HL-60 (cell line): ENCODE results near the gene TENM4.

Source experiments
- GABPA ChIP-seq: IDR thresholded peaks from 2 replicates; pipeline ENCODE4 v1.6.1; 2012; ENCODE audit warnings: low read depth
- POLR2AphosphoS5 ChIP-seq: IDR thresholded peaks from 2 replicates; pipeline ENCODE4 v1.6.1; 2012; ENCODE audit warnings: low read depth
- REST ChIP-seq: IDR thresholded peaks from 2 replicates; pipeline ENCODE4 v1.6.1; 2012; ENCODE audit warnings: low read depth; ENCODE audit not compliant: insufficient replicate concordance
- SPI1 ChIP-seq: IDR thresholded peaks from 2 replicates; pipeline ENCODE4 v1.6.1; 2012; ENCODE audit warnings: low read depth, mild to moderate bottlenecking, borderline replicate concordance
- TF ChIP-seq, protein P1 (sequence below): IDR thresholded peaks from one replicate; pipeline ENCODE4 v1.5.1; 2011; ENCODE audit warnings: low read length, control low read depth, inconsistent platforms; ENCODE audit not compliant: insufficient read depth

DNA sequence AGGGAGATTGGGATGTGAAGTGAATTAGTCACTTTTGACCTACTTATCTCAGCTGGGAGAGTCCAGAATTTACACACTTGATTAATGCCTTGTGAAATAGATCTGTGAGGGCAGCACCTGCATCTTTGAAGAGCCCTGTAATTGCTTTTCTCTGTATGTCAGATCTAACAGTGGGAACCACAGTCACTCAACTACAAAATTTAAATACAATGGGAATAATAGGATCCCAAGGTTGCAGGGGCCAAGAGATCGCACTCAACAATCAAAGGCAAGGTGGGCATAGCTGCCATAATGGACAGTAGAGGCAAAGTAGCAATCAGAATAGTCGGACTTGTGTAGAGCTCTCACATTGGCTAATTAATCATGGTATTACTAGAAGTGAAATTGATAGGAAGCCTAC lies 820.7 kb downstream of the TENM4 start:
- TF ChIP-seq GABPA (no peak), REST (no peak), POLR2AphosphoS5 (no peak), SPI1 (no peak)
- TF ChIP-seq, protein P1, sequence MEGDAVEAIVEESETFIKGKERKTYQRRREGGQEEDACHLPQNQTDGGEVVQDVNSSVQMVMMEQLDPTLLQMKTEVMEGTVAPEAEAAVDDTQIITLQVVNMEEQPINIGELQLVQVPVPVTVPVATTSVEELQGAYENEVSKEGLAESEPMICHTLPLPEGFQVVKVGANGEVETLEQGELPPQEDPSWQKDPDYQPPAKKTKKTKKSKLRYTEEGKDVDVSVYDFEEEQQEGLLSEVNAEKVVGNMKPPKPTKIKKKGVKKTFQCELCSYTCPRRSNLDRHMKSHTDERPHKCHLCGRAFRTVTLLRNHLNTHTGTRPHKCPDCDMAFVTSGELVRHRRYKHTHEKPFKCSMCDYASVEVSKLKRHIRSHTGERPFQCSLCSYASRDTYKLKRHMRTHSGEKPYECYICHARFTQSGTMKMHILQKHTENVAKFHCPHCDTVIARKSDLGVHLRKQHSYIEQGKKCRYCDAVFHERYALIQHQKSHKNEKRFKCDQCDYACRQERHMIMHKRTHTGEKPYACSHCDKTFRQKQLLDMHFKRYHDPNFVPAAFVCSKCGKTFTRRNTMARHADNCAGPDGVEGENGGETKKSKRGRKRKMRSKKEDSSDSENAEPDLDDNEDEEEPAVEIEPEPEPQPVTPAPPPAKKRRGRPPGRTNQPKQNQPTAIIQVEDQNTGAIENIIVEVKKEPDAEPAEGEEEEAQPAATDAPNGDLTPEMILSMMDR = no peak
